DND-41 (cell line): ENCODE measurements around the gene CEP131.

ENCODE experiments used
- ATAC-seq: fragments of 200-7000 bp; cut with Tn5 transposase; 3 replicates; pipeline ENCODE4 v1.9.1; 2021; ENCODE audit warnings: low read depth; ENCODE audit not compliant: insufficient read depth
- DNase-seq: peaks from one replicate; pipeline ENCODE4 v3.0.0-alpha.2; 2020
- H2AFZ ChIP-seq: 2 replicates; pipeline ENCODE4 v1.6.0; 2012; ENCODE audit warnings: low read depth, low read length
- H3K27ac ChIP-seq: 2 replicates; pipeline ENCODE4 v1.5.1; 2012; ENCODE audit warnings: low read length, inconsistent platforms
- H3K27me3 ChIP-seq: fragments of 200-600 bp; sonication (generic); 2 replicates; pipeline ENCODE4 v1.6.0; 2012; ENCODE audit warnings: low read length, mild to moderate bottlenecking, inconsistent platforms; ENCODE audit not compliant: insufficient read depth, poor library complexity
- H3K36me3 ChIP-seq: 2 replicates; pipeline ENCODE4 v1.5.1; 2012; ENCODE audit warnings: low read length, inconsistent platforms; ENCODE audit not compliant: insufficient read depth
- H3K4me1 ChIP-seq: 2 replicates; pipeline ENCODE4 v1.5.1; 2012; ENCODE audit warnings: mild to moderate bottlenecking, low read length; ENCODE audit not compliant: insufficient read depth
- H3K4me2 ChIP-seq: 2 replicates; pipeline ENCODE4 v1.6.0; 2012; ENCODE audit warnings: mild to moderate bottlenecking, moderate library complexity, low read length, inconsistent platforms; ENCODE audit not compliant: insufficient read depth
- H3K4me3 ChIP-seq, 2 experiments: fragments of 200-600 bp in 1 of 2; shearing (Covaris generic) in 1 of 2; 2 replicates each; pipeline ENCODE4 v1.5.1; 2012 to 2016; ENCODE audit warnings: inconsistent platforms in 2 of 2, low read length in 2 of 2, mild to moderate bottlenecking in 2 of 2, low read depth in 1 of 2, moderate library complexity in 1 of 2
- H3K79me2 ChIP-seq: 2 replicates; pipeline ENCODE4 v1.6.0; 2012; ENCODE audit warnings: low read length, inconsistent platforms; ENCODE audit not compliant: insufficient read depth
- H3K9ac ChIP-seq: 2 replicates; pipeline ENCODE4 v1.6.0; 2012; ENCODE audit warnings: low read depth, mild to moderate bottlenecking, inconsistent platforms, low read length, moderate library complexity
- H3K9me3 ChIP-seq: 2 replicates; pipeline ENCODE4 v1.5.1; 2012; ENCODE audit warnings: low read length, moderate library complexity, mild to moderate bottlenecking, inconsistent platforms; ENCODE audit not compliant: insufficient read depth, severe bottlenecking
- H4K20me1 ChIP-seq: 2 replicates; pipeline ENCODE4 v1.6.0; 2012; ENCODE audit warnings: low read length; ENCODE audit not compliant: insufficient read depth
- EZH2 ChIP-seq: IDR thresholded peaks from 3 replicates; pipeline ENCODE4 v1.6.1; 2012; ENCODE audit warnings: borderline replicate concordance, low read depth, mild to moderate bottlenecking, moderate library complexity, low read length, inconsistent platforms; ENCODE audit not compliant: severe bottlenecking
- TF ChIP-seq, protein P1 (sequence below): IDR thresholded peaks from 2 replicates; pipeline ENCODE4 v1.5.1; 2012; ENCODE audit warnings: borderline replicate concordance, low read length, moderate library complexity, mild to moderate bottlenecking; ENCODE audit not compliant: poor library complexity, severe bottlenecking; ENCODE audit errors: extremely low read depth

Gene CEP131

GRCh38 chr17:81230043-81230820, 7.5 kb upstream of the CEP131 start:
- peaks cover 13% of the 10 kb centered on the region for H4K20me1 ChIP-seq
- DNase-seq, result no peak
- TF ChIP-seq, protein P1, sequence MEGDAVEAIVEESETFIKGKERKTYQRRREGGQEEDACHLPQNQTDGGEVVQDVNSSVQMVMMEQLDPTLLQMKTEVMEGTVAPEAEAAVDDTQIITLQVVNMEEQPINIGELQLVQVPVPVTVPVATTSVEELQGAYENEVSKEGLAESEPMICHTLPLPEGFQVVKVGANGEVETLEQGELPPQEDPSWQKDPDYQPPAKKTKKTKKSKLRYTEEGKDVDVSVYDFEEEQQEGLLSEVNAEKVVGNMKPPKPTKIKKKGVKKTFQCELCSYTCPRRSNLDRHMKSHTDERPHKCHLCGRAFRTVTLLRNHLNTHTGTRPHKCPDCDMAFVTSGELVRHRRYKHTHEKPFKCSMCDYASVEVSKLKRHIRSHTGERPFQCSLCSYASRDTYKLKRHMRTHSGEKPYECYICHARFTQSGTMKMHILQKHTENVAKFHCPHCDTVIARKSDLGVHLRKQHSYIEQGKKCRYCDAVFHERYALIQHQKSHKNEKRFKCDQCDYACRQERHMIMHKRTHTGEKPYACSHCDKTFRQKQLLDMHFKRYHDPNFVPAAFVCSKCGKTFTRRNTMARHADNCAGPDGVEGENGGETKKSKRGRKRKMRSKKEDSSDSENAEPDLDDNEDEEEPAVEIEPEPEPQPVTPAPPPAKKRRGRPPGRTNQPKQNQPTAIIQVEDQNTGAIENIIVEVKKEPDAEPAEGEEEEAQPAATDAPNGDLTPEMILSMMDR, result peak; percentile 58
- TF ChIP-seq EZH2, result no peak
- H3K27ac ChIP-seq, result no peak overlapping the region
- H3K79me2 ChIP-seq, result peaks cover 4% of the 10 kb centered on the region
- no peak overlapping the region for H2AFZ ChIP-seq
- H3K4me1 ChIP-seq, result no peaks in the 10 kb centered on the region
- ATAC-seq, result no peak
- H3K27me3 ChIP-seq, result no peaks in the 10 kb centered on the region
- no peak overlapping the region for H3K4me2 ChIP-seq
- H3K36me3 ChIP-seq, result peaks cover 54% of the 10 kb centered on the region
- no peak overlapping the region for H3K4me3 ChIP-seq
- no peak overlapping the region for H3K9ac ChIP-seq
- H3K9me3 ChIP-seq, result no peaks in the 10 kb centered on the region

- Histone ChIP-seq H3K27ac (no peak overlapping the region), H3K4me1 (no peaks in the 10 kb centered on the region), H3K27me3 (no peaks in the 10 kb centered on the region), H3K9ac (no peak overlapping the region), H3K36me3 (peaks cover 54% of the 10 kb centered on the region), H3K79me2 (no peaks in the 10 kb centered on the region), H3K9me3 (no peaks in the 10 kb centered on the region), H3K4me2 (no peak overlapping the region), H2AFZ (no peak overlapping the region), H3K4me3 (no peak overlapping the region), H4K20me1 (peaks cover 12% of the 10 kb centered on the region)
- ATAC-seq, result no peak
- no peak for TF ChIP-seq EZH2
- TF ChIP-seq, protein P1, result no peak
- no peak for DNase-seq
Measured at GRCh38 chr17:81229666-81229920, 6.8 kb upstream of the CEP131 start.

GRCh38 chr17:81228834-81229665, 6.3 kb upstream of the CEP131 start:
- H2AFZ ChIP-seq, result no peak overlapping the region
- H3K27me3 ChIP-seq, result no peaks in the 10 kb centered on the region
- H3K9me3 ChIP-seq, result no peaks in the 10 kb centered on the region
- TF ChIP-seq EZH2, result no peak
- TF ChIP-seq, protein P1, result no peak
- no peak overlapping the region for H3K9ac ChIP-seq
- ATAC-seq, result no peak
- no peak overlapping the region for H3K4me3 ChIP-seq
- H3K27ac ChIP-seq, result no peak overlapping the region
- no peaks in the 10 kb centered on the region for H3K4me1 ChIP-seq
- no peaks in the 10 kb centered on the region for H3K79me2 ChIP-seq
- H3K4me2 ChIP-seq, result no peak overlapping the region
- peaks cover 7% of the 10 kb centered on the region for H4K20me1 ChIP-seq
- peaks cover 53% of the 10 kb centered on the region for H3K36me3 ChIP-seq
- DNase-seq, result no peak
